PC-3 (cell line): Measurements from ENCODE around the gene CATSPERB.

Experiments
- EZH2 ChIP-seq: fragments of 300-600 bp; sonication (generic); IDR thresholded peaks from one replicate; pipeline ENCODE4 v1.6.1; 2017; ENCODE audit warnings: antibody characterized with exemption, mild to moderate bottlenecking, low read length; ENCODE audit not compliant: unreplicated experiment
- EZH2phosphoT487 ChIP-seq: fragments of 300-600 bp; sonication (generic); IDR thresholded peaks from 2 replicates; pipeline ENCODE4 v1.6.1; 2018; ENCODE audit warnings: mild to moderate bottlenecking, antibody characterized with exemption, low read length, borderline replicate concordance
- TF ChIP-seq, protein P1 (sequence below): fragments of 300-600 bp; sonication (generic); conservative IDR thresholded peaks from 2 replicates; pipeline ENCODE4 v1.5.1; 2017; ENCODE audit warnings: antibody characterized with exemption, low read depth, mild to moderate bottlenecking, low read length

- TF ChIP-seq, protein P1, sequence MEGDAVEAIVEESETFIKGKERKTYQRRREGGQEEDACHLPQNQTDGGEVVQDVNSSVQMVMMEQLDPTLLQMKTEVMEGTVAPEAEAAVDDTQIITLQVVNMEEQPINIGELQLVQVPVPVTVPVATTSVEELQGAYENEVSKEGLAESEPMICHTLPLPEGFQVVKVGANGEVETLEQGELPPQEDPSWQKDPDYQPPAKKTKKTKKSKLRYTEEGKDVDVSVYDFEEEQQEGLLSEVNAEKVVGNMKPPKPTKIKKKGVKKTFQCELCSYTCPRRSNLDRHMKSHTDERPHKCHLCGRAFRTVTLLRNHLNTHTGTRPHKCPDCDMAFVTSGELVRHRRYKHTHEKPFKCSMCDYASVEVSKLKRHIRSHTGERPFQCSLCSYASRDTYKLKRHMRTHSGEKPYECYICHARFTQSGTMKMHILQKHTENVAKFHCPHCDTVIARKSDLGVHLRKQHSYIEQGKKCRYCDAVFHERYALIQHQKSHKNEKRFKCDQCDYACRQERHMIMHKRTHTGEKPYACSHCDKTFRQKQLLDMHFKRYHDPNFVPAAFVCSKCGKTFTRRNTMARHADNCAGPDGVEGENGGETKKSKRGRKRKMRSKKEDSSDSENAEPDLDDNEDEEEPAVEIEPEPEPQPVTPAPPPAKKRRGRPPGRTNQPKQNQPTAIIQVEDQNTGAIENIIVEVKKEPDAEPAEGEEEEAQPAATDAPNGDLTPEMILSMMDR, result no peak
- TF ChIP-seq EZH2phosphoT487, result no peak
- TF ChIP-seq EZH2, result no peak
Observed at GRCh38 chr14:91745344-91745743, 13.5 kb upstream of the CATSPERB start.
